HK-2 (cell line): ENCODE data around the gene MDFI.

Source experiments
- DNase-seq: peaks from one replicate; pipeline ENCODE4 v3.0.0-alpha.2; 2018; ENCODE audit not compliant: unreplicated experiment

MDFI gene

DNA sequence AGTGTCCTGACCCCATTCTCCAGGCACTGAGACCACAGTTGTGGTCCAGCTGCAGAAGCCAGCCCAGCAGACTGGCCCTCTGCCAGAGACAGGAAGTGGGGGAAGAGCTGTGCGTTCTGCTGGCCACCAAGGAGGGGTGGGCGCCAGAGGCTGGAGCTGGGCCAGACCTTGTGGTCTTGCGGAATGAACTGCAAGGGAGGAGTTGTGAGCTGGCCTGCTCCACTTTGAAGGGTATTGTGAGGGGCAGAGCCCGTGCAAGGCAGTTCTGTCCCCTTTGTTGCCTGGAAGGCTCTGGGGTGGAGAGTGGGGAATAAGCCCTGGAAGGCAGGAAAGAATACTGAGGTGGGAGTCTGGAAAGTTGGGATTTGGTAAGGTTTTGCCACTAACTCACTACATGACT is 3.6 kb upstream of the MDFI start:
- DNase-seq: no peak

DNA sequence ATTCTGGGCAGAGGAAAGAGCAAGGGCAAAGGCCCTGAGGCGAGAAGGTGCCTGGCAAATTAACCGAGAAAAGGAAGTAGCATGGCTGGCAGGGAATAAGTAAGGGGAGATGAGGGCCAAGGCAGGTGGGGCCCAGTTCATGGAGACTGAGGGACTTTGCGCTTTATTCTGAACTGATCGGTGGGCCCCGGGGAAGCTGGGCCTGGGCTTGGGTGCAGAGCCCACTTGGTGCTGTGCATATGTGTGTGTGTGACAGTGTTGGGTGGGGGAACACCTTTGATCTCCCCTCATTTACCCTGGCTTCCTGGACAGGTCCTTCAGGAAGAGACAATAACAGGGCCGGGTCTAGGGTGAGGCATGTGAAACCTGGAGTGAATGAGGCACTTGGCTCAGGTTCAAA is 2.9 kb upstream of the MDFI start:
- DNase-seq: no peak

DNA sequence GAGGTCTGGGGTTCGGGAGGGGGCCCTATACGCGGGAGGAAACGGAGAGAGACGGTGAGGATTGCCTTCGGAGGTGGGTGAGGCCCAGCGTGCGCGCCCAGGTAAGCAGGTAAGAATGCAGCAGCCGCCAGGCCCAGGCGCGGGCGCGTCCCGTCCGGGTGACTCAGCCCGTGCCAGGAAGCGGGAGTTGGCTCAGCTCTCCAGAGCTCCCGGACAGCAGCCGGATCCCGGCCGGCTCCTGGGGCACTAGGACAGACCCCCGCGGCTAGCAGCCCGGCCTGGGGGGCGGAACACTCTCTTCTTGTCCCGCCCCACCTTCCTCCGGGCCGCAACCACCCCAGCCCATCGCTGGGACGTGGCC is 1.5 kb upstream of the MDFI start:
- peak; percentile 56 for DNase-seq

DNA sequence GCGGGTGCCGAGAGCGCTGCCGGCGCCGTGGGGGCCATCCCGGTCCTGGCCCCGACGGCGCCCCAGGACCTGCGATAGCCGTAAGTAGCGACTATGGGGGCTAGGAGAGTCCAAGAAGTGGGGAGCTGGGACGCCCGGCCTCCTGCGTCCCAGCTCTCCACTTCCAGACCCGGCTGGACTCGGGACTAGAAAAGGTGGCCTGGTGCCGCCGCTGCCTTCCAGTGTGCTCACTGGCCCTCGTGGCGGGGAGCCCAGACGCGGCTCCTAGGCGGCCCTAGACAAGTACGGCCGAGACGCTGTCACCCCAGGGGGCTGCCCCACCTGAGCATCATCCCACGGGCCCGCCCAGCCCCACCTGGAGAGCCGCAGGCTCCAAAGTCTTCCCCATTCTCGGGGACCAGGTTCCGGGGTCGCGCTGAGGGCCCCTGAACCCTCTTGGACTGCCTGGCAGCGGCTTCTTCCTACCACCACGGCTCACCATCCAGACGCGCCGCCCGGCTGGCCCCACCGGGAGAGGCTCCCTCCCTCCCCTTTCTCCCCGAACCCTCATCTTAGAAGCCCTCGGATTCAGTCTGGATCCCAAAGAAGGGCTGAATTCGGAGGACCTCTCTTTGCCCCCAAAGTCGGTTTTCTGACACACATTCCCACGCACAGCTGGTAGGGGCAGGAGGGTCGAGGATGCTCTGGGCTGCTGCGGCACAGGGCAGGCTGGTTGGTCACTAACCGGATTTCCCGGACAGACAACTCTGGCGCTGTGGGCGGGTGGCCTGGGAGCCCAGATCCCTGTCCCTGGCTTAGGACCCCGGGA is 870 bp upstream of the MDFI start:
- DNase-seq: no peak

DNA sequence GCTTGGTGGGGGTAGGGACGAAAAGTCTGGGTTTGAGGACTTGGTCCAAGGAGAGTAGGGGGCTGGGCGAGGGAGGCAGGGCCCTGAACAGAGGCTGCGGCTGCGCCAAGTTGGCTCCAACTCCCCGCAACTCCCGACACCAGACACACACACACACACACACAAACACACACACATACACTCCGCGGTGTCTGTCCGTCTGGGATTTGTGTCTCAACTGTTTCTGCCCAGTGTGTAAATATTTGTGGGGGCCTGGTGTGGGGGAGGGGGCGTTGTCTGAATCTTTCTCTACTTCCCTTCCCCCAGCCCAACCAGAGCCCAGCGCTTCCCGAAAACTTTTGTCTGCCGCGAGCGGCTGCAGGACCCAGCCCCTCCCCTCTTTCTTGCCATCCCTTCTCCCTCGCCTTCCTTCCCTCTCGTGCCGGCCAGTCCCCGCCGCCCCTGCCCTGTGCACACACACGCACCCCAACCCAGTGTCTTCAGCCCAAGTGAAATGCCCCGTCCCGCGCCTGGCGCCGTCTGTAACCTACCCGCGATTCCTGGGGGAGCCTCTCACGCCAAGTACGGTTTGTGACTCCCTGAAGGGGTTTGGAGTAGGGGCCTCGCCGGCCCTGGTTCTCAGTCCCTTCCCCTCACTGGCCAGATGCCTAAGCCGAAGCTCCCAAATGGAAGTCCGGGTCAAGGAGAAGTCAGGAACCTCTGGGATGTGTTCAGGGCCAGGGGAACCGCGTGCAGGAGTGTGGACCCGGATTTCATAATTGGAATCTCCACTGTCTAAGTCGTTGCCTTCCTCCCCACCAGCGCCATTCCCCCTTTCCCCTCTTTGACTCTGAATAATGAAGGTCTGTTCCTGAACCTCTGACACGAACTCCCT is 904 bp downstream of the MDFI start:
- DNase-seq: no peak

DNA sequence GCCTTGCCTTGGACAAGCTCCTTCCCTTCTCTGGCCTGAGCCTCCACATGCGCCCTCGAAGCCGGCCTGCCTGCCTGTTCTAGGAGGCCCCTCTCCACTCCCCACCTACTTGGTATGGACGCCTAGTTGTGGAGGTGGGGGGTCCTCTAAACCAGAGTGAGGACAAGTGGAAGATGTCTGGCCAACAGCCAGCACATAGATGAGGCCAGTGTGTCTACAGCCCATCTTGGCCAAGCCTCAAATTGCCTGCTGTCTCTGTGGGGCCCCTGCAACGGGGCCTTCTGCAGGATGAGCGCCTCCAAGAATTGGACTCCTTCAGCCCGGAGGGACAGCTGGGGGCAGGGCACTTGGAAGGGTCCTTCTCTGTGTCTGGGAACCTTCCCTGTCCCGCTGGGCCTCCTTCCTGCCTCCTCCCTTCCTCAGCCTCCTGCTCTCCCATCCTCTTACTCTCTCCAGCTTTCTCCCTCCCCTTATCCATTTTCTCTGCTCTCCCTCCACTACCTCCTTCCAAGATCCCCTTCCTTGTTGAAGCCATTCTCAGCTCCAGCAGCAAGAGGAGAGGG is 1.6 kb downstream of the MDFI start:
- no peak for DNase-seq

DNA sequence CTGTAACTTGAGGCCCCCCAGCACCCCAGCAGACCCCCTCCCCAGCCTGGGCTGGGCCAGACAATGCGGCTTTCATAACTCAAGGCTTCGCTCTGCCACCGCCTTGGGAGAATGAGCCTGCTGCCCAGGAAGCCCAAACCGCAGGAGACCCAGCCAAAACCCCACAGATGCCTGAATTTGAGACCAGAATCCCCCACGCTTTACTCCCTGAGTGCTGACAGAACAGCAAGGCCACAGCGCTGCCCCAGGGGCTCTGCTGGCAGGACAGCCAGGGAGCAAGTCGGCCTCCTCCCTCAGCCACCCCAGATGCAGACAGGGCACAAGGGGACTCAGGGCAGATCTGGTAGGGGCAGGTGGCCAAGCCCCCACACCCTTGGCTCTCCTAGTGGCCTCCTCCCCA is 2.2 kb downstream of the MDFI start:
- DNase-seq: no peak

DNA sequence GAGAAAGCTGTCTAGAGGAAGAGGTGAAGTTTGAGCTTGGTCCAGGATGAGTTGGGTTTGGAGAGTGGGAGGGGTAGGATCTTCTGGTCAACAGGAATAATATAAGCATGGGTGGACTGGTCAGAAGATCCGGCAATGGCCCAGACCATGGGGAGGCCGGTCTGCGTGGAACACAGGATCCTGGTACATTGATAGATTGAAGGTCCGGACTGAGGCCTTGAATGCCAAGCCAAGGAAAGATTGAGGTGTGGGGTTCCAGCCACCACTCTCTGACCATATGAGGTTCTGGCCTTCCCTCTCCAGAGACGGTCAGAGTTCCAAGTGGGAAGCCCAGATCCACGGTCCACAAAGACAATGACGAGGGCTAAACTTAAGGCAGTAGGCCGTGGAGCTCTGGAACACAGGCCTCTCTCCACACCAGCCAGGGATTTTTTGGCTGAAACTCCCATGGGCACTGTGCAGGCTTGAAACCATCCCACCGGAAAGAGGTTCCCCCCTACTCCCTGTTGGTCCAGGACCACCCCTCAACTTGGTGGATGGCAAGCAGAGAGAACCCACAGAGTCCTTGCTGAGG is 3.2 kb downstream of the MDFI start:
- DNase-seq: no peak

DNA sequence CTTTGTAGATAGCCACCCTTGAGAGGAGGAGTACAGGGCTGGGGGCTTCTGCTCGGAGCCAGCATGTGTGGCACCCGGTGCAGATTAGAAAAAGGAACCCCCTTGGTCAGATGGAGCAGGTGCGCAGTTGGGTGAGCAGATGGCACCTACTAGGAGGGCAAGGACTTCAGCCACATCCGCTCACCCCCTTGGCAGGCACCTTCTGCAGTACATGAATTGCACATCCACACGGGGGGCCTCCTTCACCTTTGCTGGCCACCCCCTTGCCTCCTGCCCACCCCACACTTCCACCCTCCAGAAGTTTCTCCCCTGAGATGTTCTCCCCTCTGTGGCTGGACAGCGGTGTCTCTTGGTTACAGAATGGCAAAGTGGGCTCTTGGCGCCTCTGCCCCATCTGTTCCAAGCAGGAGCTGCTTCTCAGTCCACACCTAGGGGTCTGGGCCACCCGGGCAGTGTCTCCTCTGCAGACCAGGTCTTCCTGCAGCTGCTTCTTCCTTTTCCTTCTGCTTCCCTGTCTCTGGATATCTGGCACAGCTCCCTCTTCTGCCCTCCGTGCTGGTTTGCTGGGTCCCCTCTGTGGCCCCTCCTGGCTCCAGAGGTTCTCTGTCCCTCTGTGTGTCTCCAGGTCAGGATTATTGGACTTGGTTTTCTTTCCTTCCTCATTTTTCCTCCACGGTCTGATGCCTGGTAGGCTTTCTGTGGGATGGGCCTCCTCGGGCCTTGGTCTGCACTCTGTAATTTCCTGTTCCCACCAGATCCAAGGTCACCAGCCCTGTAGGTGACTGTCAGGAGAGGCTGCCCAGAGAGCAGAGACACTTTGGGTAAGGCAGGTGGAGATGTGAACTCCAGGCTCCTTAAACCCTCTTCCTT is 4.1 kb downstream of the MDFI start:
- DNase-seq: no peak

DNA sequence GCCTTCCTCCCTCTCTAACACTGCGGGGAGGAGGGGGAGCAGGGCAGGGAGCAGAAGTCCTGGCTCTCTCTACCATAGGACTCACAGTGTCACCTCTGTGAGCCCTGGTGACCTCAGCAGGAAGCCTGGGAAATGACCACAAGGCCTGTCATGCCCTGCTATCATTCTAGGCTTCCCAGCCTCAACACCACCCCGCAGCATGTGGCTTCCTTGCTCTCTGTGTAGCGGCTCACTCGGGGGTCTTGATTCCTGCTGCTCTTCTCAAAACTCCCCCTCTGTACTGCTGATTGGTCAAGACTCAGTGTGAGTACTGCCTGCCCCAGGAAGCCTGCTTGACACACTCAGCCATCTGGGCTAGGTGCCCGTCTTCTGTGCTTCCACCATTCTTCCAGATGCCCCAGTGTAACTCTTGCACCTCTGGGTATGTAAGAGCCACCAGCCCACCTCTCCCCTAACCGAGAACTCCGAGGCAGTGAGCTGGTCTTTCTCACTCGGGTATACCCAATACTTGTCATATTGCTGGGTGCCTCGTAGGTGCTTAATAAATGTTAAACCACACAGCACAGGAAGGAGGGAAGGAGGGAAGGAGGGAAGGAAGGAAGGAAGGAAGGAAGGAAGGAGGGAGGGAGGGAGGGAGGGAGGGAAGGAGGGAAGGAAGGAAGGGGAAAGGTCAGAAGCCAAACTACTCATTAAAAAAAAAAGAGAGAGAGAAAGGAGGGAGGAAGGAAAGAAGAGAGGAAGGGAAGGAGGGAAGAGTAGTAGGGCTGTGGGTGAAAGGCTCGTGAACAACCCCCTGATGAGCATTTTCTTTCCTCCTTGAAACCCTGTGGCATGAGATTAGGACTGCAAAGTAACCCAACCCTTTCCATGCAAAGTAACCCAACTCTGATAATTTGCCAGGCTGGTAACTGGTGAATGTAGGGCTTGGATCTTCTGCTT is 5.0 kb downstream of the MDFI start:
- no peak for DNase-seq

DNA sequence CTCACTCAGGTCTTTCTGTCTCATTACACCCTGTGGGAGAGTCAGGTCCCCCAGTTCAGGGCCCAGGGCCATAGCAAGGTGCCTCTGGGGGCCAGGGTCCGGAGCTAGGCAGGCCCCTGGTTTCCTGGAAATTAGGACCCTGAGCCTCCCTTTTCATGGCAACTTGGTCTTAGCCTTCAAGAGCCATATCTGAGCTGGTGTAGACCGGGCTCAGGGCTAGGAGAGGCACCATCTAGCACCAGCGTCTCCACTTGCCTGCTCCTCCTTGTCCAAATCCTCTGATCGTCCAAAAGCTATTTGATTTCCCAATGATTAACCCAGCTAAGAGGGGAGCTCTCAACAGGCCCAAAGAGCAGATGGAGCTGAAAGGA is 5.6 kb downstream of the MDFI start:
- DNase-seq: no peak

DNA sequence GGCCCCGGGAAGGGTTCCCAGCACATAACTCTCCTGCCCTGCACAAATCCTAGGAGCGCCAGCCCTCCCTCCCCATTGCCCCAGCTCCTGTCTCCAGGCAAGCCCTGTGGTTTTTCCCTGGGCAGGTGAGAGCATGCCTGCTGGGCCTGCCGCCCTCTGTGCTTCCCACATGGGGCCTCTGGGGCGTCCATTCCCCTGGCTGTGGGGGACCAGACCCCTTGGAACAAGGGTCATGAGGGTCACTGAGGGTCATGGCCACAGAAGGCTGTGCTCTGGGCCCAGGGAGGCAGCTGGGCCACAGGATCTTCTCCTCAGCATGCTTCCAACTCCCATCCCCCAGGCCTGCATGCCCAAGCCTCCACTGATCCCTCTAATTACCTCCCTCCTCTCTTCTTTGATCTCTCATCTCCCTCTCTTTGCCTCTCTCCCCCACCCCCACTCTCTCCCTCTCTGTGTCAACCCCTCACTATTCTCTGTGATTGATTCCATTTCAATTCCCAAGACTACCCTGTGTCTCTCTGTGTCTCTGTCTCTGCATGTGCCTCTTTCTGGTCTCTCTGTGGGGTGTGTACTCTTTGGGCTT is 6.1 kb downstream of the MDFI start:
- no peak for DNase-seq

DNA sequence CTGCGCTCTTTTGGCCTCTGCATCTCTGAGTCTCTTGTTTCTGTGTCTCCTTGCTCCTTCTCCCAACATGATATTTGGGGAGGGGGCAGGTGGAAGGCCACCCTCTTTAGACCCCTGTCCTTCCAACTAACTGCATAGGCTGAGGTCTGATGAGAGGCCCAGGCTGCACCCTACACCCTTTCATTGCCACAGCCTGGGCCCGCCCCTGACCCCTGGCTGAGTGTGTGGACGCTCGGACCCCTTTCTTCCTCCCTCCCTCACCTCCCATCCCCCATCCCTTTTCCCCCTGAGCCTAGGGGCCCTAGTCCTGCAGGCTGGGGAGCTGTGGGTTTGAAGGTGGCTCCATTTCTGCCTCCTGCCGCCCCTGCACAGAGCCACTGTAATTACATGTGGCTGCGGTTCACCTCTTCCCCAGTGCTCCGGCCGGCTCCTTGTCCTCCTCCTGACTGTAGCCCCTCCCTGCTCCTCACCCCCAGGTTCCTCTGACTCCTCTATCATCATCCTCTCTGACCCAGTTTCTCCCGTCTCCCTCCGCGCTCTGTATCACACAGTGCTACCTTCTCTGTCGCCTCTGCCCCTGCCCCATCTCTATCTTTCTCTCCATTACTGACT is 6.8 kb downstream of the MDFI start:
- DNase-seq: no peak

DNA sequence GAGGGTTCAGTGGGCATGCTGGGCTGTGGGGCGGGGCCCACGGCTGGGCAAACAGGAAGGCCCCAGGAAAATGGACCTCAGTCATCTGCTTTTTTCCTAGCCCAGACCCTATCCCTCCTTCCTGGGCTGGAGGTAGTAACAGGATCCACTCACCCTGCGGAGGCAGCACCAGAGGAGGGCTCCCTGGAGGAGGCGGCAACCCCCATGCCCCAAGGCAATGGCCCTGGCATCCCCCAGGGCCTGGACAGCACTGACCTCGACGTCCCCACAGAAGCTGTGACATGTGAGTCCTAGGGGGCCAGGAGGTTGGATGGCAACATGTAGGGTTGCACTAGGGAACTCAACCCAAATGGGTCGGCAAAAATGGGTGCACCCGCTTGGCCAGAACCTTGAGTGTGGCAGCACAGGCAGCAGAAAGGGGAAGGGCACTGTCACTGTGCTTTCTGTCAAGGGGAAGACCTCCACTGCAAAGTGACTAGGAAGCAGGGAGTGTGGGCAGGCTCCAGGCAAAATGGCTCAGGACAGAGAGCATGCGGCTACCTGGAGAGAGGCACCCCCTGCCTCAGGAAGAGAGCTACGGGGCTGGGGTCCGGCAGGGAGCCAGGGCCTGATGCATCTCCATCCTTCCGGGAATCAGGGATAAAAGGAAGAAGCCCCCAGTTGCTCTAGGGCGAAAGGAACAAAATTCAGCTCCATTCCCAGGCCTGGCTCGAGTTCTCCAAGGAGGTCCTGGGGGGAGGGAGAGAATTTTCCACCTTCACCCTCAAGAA is 7.9 kb downstream of the MDFI start:
- no peak for DNase-seq

DNA sequence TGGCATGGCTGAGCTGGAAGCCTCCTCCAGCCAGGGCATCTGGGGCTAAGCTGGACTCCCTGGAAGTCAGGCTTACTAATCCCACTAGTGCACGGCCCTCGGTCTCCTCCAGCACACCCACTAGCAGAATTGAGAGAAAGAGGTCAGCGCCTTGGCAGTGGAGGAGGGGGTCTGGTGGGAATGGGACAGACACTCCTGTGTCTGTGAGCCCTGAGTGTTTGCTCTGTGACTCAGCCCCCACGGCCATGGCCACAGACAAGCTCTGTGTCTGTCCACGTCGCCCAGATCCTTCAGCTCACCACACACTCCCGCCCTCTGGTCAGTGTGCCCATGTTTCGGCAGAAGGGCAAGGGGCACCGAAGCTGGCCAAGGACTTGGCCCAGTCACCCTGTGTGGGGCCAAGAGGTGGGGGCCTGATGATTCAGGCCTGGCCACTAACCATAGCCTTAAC is 8.8 kb downstream of the MDFI start:
- no peak for DNase-seq

DNA sequence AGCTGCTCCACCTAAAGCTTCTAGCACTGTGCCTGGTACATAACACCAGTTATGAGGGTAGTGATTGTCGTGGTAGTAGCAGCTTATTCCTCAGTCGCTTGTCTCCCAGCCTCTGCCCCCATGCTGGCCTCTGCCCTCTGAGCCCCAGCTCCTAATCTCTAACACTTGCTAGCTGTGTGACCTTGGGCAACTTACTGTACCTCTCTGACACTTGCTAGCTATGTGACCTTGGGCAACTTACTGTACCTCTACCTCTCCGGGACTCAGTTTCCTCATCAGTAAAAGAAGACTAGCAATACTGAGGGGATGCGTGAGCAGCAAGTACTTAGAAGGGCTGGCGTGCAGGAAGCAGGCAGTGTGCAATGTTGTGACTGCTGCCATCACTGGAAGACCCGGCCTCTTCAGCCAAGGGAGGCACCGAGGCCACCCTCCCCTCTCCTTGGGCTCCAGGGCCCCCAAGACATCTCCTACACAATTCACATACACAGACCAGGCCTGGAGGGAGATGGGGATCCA is 9.9 kb downstream of the MDFI start:
- no peak for DNase-seq

DNA sequence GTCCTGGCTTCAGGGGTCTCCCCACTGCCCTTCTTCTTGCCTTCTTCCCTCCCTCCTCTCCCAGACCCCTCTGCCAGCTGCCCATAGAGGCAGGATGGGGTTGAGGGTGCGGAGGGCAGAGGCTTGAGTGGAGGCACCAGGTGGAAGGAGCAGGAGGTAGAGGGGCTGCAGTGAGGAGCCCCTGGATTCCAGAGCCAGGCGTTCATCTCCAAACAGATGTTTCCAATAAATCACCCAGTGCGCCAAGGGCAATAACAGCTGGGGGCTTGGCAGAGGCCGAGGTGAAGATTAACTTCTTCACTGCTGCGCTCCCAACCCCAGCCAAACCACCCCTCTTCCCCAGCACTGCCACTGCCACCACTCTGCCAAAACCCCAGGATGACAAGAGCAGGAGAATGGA is 10.7 kb downstream of the MDFI start:
- no peak for DNase-seq

DNA sequence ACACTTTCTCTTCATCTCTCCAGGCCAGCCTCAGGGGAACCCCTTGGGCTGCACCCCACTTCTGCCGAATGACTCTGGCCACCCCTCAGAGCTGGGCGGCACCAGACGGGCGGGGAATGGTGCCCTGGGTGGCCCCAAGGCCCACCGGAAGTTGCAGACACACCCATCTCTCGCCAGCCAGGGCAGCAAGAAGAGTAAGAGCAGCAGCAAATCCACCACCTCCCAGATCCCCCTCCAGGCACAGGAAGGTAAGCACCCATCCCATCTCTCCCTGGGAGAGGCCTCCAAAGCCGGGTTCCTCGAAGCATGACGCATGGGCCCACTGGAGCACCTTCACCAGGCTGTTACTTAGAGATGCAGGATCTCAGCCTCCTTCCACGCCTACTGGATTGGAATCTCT is 11.3 kb downstream of the MDFI start:
- DNase-seq: no peak

DNA sequence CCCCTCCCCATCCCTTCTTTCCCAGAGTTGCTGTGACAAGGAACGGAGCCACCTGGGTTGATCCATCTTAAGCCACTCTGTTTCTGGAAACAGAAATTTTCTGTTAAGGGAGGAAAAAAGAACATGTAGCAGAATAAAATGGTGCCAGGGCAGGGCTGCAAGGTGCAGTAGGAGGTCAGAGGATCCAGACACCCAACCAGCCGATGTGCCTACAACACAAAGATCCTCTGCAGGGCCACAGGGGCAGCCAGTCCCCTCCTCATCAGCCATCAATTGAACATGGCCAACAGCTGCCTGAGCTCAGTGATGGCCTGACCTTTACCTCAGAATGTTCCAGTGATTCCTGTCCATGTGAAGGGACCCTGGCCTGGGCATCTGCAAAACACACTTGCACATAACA is 11.9 kb downstream of the MDFI start:
- no peak for DNase-seq
